GM21447 (cell line): ENCODE results near the gene NKX6-1.

Experiments
- ATAC-seq: cut with Tn5 transposase; IDR thresholded peaks from one replicate; pipeline ENCODE4 v1.9.1; 2021; ENCODE audit not compliant: unreplicated experiment

NKX6-1 gene

DNA sequence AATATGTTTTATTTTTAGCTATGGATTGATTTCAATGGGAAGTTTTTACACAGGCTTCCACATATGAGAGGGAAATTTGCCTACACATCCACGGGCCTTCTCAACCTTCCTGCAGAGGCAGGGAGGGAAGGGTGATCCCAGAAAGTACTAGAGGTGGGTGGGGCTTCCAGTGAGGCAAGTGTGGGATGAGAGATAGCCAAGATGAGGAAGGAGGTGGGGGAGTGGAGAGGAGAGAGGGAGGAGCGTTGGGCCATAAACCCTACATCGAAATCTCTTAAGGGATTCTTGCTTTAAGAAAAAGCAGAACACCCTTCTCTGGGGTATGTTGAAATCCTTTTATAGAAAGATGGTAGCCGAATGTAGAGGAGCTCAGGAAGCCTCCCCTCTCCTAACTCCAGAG lies 19.0 kb downstream of the NKX6-1 start:
- ATAC-seq = no peak

DNA sequence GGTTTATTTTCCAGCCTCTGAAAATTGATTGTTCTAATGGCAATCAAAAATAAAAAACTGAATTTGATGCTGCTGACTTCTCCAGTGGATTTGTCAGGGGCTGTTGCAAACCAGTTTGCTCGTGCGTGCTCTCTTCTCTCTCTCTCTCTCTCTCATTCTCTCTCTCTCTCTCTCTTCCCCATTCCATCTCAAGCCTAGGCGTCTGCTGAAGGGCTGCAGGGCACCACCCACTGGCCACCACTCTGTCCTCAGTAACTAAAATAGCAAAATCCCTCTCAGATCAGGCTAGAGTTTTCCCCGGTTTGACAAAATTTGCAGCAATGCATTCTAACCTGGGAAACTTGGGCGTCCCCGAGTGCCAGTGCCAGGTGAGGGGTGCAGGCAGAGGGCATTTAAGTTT lies 19.4 kb downstream of the NKX6-1 start:
- no peak for ATAC-seq

DNA sequence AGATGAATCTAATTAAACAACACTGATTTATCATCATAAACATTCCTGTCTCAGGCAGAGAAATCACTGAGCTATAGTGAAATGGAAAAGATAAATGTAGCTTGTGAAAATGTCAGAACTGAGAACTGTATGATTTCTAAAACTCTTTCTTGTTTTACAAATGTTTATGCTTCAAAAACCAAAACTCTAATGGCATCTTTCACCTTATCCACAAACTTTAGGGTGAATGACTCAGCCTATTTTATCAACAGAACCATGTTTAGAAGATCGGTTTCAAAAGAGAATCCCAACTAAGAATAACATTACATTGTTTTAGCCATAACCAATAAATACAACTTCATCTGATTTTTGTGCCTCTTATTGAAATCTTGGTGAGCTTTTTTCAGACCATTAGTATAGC lies 21.4 kb downstream of the NKX6-1 start:
- no peak for ATAC-seq

DNA sequence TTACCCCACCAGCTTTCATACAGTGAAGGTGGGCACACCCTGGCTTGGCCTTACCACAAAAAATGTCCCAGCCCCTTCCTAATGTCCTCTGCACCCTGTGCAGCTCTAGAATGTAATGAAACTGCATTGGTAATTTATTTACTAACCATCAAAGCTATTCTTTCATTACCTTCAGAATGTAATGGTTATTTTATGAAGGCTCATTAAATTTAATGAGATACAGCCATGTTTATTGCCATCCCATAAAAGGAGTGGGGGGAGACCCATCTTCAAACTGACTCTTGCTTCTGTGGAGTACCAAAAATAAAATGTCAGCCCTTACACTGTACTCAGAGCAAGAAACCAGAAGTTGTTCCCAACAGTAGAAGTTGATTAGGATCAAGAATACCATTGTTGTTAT lies 25.0 kb downstream of the NKX6-1 start:
- ATAC-seq = no peak

DNA sequence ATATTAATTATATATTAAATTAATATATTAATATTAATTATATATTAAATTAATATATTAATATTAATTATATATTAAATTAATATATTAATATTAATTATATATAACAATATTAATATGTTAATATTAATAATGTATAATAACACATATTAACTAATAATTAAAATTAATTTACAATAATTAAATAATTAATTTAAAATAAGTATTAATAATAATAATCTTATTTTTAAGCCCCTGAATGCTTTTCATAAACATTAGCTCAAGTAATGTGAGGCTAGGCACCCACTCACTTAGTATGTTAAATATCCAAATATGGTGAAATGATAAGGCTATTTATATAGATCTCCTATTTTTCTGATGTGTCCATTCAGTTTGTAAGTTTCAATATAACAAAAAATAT lies 26.9 kb downstream of the NKX6-1 start:
- ATAC-seq = no peak

DNA sequence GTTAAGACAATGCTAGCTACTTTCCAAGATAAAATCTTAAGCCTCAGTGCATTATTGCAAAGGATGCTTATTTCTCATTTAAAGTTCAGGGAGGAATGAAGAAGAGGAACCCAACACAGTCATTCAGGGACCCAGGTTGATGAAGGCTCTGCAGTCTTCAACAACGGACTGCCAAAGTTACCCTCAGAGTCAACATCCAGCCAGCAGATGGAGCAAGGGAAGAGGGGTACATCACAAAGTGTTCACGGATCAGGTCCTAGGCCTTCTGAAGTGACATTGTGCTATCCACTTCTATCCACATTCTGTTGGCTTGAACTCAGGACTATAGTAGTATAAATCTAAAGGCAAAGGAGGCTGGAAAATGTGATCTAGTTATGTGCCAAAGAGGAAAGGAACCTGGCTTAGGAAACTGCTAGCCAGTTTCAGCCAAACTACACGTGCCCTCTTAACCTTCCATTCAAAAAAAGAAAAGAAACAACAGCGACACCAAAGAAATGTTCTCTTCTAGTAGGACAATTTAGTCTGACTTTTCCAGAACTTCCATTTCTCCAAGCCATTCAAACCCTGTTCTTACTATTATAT lies 28.8 kb downstream of the NKX6-1 start:
- no peak for ATAC-seq

DNA sequence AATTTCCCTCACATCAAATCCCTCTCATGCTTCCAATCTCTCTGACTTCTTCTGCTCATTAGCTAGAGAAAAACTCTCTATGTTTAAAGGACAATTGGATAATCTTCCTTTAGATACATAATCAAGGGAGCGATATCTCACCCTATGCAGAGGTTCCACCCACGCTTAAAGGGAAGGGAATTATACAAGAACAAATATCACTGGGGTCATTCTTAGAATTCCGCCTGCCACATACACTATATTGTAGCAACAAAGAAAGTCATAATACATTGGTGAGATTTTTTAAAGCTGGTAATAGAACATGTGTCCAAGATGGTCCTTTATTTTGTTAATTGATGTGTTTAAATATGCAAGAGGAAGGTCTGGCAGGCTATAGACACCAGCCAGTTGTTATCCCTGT lies 31.5 kb downstream of the NKX6-1 start:
- ATAC-seq = no peak

DNA sequence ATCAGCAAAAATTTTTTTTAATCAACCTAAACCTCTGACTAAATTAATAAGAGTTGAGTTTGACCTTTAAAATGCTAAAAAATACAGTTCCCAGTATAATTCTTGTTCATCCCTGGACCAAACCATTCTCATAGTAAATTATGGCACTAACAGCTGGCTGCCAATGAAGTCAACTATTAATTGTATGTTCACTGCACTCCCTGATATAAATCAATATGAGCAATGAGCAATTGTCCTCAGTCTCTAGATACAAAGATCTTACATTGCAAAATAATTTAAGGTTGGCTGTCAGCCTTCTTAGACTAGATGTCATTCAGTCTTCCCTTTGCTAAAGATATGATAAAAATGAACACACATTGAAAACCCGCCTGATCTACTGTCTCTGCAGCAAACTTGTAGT lies 39.3 kb downstream of the NKX6-1 start:
- no peak for ATAC-seq

DNA sequence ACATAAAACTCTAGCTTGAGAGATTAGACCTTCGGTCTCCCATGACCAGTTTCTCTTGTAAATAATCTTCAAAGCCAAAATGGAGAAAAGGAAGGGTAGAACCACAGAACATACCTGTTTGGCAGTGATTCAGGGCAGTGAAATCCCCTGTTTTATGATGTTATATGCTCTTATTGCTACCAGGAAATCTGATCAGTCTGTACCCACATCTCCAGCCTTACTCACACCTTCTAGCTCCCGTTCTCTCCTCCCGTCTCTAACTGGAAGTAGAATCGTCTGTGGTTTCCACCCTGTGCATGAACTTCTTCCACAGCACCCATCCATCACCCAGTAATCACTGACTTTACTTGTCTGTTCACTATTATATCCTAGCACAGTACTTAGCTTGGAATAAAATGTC lies 42.9 kb downstream of the NKX6-1 start:
- ATAC-seq = no peak

DNA sequence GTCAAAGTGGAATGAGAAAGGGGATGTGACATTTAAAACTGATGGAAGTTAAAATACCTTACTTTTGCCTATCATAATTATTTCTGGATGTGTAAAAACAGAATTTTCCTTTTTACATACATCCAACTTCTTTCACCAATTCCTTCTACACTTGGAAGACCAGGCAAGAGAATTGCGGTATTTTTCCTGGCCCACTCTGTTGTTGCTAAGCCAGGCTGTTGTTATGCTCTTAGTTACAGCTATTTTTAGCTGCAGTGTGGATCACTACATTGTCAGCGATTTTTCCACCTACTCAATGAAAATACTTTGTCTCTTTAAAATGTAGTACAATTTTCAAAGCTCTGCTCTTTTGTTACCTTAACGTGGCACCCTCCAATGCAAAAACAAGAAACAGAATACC lies 43.4 kb downstream of the NKX6-1 start:
- ATAC-seq = no peak

DNA sequence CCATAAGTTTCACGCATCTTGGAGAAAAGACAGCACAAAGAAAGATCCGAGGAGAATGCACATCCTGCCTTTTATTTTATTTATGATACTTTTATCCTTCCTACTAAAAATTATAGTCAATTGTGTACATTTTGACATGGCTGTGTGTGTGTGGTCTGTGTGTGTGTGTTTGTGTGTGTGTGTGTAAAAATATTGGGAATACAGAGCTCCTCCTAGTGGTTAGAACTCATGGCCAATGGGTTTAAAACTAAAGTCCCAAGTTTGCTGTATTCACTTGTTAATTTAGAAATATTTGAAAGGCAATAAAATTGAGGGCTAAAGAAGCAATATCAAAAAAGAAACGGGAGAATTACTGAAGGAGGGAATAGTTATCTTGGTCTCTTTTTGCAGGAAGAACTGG lies 47.5 kb downstream of the NKX6-1 start:
- ATAC-seq = no peak

DNA sequence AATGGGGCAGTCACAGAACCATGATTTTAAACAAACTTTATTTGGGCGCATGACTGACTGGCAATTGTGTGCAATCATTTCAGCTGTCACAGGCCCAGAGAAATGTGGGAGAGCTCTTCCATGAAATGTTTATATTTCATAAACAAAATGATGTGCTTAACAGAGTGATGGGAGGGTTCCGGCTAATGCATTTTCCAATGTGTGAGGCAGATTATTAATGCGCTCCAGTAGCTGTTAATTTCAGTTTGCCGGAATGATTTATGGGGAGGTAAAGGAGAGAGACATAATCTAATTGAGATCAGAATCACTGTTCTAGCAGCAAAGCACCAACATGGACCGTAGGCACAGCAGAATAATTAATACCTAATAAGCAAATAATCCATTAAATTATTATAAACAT lies 55.6 kb downstream of the NKX6-1 start:
- ATAC-seq = no peak

DNA sequence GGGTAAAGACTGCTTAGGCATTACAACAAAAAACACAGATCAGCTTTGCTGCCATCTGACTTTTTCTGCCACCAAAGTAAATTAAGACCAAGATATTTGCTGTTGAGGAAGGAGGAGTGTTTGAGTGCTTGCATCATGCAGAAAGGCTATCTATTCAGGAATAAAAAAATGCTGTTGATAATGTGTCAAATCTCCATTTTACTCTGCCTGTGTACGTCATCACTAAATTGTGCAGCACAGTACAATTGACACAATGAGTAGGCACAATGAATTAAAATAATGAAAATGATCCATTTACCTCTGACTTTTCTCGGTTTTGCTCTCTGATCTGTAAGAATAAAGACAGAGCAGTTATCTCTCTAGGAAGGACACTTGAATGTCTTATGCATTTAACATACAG lies 56.3 kb downstream of the NKX6-1 start:
- no peak for ATAC-seq
